LoVo (cell line): ENCODE data around the gene PIGO.

Experiments used
- DNase-seq: peaks from one replicate; pipeline ENCODE4 v3.0.0-alpha.2; 2016; ENCODE audit warnings: low spot score

Gene PIGO

GRCh38 chr9:35070823-35071813 is 25.3 kb downstream of the PIGO start:
- no peak for DNase-seq

- no peak for DNase-seq
These were observed 27.4 kb downstream of the PIGO start for GRCh38 chr9:35069020-35069419.

GRCh38 chr9:35067056-35067455 is 29.3 kb downstream of the PIGO start:
- DNase-seq = no peak

GRCh38 chr9:35060548-35061207 is 35.7 kb downstream of the PIGO start:
- DNase-seq = no peak

GRCh38 chr9:35059438-35059837 is 37.0 kb downstream of the PIGO start:
- no peak for DNase-seq

- no peak for DNase-seq
These were observed 39.1 kb downstream of the PIGO start for GRCh38 chr9:35057271-35057620.

GRCh38 chr9:35056571-35057270 is 39.7 kb downstream of the PIGO start:
- DNase-seq = no peak

GRCh38 chr9:35054871-35055644 is 41.3 kb downstream of the PIGO start:
- DNase-seq = no peak

- DNase-seq = no peak
These were observed 42.1 kb downstream of the PIGO start for GRCh38 chr9:35054185-35054835.

- DNase-seq = peak; percentile 20
These were observed 45.1 kb downstream of the PIGO start for GRCh38 chr9:35051069-35051967.

GRCh38 chr9:35048511-35048910 is 47.9 kb downstream of the PIGO start:
- DNase-seq = no peak

- no peak for DNase-seq
These were observed 52.3 kb downstream of the PIGO start for GRCh38 chr9:35044071-35044470.

- DNase-seq = no peak
These were observed 53.4 kb downstream of the PIGO start for GRCh38 chr9:35042891-35043545.

- no peak for DNase-seq
These were observed 54.2 kb downstream of the PIGO start for GRCh38 chr9:35042081-35042604.
